IPS-20b (cell line): ENCODE data around the gene EFNA4.

Experiments used
- H3K27ac ChIP-seq: one replicate; pipeline ENCODE4 v1.5.1; 2013; ENCODE audit warnings: low read length
- H3K27me3 ChIP-seq: 2 replicates; pipeline ENCODE4 v1.6.1; 2013; ENCODE audit warnings: mild to moderate bottlenecking, low read length, inconsistent platforms; ENCODE audit not compliant: insufficient read depth
- H3K36me3 ChIP-seq: 2 replicates; pipeline ENCODE4 v1.6.1; 2013; ENCODE audit warnings: low read depth, mild to moderate bottlenecking, inconsistent platforms, low read length, moderate library complexity; ENCODE audit not compliant: insufficient read depth
- H3K4me1 ChIP-seq: 2 replicates; pipeline ENCODE4 v1.6.1; 2013; ENCODE audit warnings: mild to moderate bottlenecking, control low read depth, inconsistent platforms, low read length, moderate library complexity; ENCODE audit not compliant: insufficient read depth
- H3K4me3 ChIP-seq: 2 replicates; pipeline ENCODE4 v1.5.1; 2013; ENCODE audit warnings: mild to moderate bottlenecking, low read length, inconsistent platforms
- H3K9ac ChIP-seq: 2 replicates; pipeline ENCODE4 v1.6.1; 2013; ENCODE audit warnings: low read depth, mild to moderate bottlenecking, inconsistent platforms, low read length, moderate library complexity
- H3K9me3 ChIP-seq: 2 replicates; pipeline ENCODE4 v1.6.1; 2013; ENCODE audit warnings: mild to moderate bottlenecking, low read depth, low read length, inconsistent platforms; ENCODE audit not compliant: insufficient read depth

Gene EFNA4

GRCh38 chr1:155063550-155064110 lies at the start of gene EFNA4:
Gene EFNA4, plus strand, starts transcription at chr1:155063740. Its CDS starts 84 bp downstream, at chr1:155063824.
- Histone ChIP-seq H3K4me1 (peaks cover 9% of the 10 kb centered on the region; the same call in 1 of the 2 replicates), H3K27me3 (peaks cover 12% of the 10 kb centered on the region; the same call in 1 of the 2 replicates), H3K9me3 (no peaks in the 10 kb centered on the region), H3K4me3 (peak within 1 kb of the TSS; percentile 87), H3K9ac (peak within 1 kb of the TSS; percentile 87; the same call in 1 of the 2 replicates), H3K27ac (peak within 1 kb of the TSS; percentile 80), H3K36me3 (peaks cover 22% of the 10 kb centered on the region)

DNA sequence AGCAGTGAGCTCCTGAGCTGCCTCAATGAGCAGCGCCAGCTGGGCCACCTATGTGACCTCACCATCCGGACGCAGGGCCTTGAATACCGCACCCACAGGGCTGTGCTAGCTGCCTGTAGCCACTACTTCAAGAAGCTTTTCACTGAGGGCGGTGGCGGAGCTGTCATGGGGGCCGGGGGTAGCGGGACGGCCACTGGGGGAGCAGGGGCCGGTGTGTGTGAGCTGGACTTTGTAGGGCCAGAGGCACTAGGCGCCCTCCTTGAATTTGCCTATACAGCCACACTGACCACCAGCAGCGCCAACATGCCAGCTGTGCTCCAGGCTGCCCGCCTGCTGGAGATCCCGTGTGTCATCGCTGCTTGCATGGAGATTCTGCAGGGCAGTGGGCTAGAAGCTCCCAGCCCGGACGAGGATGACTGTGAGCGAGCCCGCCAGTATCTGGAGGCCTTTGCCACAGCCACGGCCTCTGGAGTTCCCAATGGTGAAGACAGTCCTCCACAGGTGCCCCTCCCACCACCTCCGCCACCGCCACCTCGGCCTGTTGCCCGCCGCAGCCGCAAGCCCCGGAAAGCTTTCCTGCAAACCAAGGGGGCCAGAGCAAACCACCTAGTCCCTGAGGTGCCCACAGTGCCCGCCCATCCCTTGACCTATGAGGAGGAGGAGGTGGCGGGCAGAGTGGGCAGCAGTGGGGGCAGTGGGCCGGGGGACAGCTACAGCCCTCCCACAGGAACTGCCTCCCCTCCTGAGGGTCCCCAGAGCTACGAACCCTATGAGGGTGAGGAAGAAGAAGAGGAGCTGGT lies 48.6 kb upstream of the EFNA4 start:
- H3K9ac ChIP-seq, result no peak overlapping the region
- H3K4me1 ChIP-seq, result peaks cover 13% of the 10 kb centered on the region; the same call in 1 of the 2 replicates

DNA sequence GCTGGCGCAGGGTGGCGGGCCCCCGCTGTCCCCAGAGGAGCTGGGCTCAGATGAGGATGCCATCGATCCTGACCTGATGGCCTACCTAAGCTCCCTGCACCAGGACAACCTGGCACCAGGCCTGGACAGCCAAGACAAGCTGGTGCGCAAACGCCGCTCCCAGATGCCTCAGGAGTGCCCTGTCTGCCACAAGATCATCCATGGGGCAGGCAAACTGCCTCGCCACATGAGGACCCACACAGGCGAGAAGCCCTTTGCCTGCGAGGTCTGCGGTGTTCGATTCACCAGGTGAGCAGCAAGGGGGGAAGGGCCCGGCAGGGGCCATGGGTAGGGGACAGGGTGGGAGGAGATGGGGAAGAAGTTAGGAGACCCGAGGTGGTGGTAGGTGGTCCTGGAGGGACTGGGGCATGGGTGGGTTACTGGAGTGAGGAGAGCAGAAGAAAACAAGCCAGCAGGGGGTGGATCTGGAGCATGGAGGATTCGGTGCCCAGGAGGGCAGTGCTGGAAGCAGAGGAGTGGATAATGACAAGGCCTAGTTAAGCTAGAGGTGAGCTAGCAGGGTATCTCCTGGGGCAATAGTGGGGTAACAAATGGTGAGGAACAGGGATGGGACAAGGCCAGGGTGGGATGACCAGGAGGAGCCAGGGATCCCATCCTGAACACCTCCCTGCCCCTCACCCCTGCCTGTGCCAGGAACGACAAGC lies 47.9 kb upstream of the EFNA4 start:
- Histone ChIP-seq H3K4me3 (no peak overlapping the region), H3K27ac (no peak overlapping the region), H3K27me3 (no peaks in the 10 kb centered on the region), H3K36me3 (peaks cover 29% of the 10 kb centered on the region), H3K4me1 (peaks cover 13% of the 10 kb centered on the region; the same call in 1 of the 2 replicates), H3K9ac (no peak overlapping the region), H3K9me3 (no peaks in the 10 kb centered on the region)

More for the DNA sequence above, 48.6 kb upstream of the EFNA4 start:
- H3K9me3 ChIP-seq, result no peaks in the 10 kb centered on the region
- no peak overlapping the region for H3K27ac ChIP-seq
- peaks cover 29% of the 10 kb centered on the region for H3K36me3 ChIP-seq
- no peaks in the 10 kb centered on the region for H3K27me3 ChIP-seq
- no peak overlapping the region for H3K4me3 ChIP-seq

- Histone ChIP-seq H3K9me3 (no peaks in the 10 kb centered on the region), H3K27ac (peak overlapping the region; percentile 45), H3K36me3 (peaks cover 29% of the 10 kb centered on the region), H3K4me3 (peak overlapping the region; percentile 59; the same call in 1 of the 2 replicates), H3K27me3 (no peaks in the 10 kb centered on the region), H3K4me1 (peaks cover 13% of the 10 kb centered on the region; the same call in 1 of the 2 replicates), H3K9ac (peak overlapping the region; percentile 72; the same call in 1 of the 2 replicates)
Measured at GRCh38 chr1:155016231-155016831, 47.2 kb upstream of the EFNA4 start.

DNA sequence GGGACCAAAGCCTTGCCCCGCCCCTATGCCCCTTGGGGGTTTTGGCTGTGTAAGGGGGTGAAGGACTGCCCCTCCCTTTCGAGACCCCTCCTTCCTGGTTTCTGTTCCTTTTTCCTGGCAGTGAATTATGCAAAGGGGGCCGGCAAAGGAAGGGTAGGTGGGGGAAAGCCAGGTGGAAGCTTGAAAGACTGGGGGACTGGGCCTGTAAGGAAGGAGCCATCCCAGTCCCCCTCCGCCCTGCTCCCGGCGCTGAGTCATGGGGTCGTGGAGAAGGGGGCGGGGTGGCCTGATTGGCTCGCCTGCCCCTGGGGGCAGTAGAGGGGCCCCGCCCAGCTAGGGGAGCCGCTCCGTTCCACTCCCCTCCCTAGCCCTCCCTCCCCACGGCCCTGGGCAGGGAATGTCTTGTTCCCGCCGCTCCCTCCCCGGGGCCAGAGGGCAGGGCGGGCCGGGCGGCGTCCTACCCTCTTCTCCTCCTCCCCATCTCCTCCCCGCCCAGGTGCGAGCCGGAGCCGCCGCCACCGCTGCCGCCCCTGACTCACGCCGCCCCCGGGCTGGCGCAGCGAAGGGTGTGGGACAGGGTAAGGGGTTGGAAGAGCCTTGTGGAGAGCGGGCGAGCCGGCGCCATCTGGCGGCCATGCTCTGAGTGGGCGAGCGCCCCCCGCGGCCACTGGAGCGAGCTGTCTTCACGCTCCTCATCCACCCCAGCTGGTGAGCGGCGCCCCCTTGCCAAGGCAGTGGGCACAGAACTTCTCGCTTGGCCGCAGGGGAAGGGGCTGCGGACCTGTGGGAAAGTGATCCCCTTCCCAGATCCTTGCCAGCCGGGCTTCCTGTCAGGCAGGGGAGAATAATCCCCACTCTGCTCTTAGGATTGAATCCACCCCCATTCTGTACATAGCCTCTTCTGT lies 46.2 kb upstream of the EFNA4 start:
- H3K4me3 ChIP-seq, result peak overlapping the region; percentile 59; the same call in 1 of the 2 replicates
- peaks cover 29% of the 10 kb centered on the region for H3K36me3 ChIP-seq
- peaks cover 13% of the 10 kb centered on the region; the same call in 1 of the 2 replicates for H3K4me1 ChIP-seq
- no peaks in the 10 kb centered on the region for H3K9me3 ChIP-seq
- no peaks in the 10 kb centered on the region for H3K27me3 ChIP-seq
- peak overlapping the region; percentile 45 for H3K27ac ChIP-seq
- peak overlapping the region; percentile 72; the same call in 1 of the 2 replicates for H3K9ac ChIP-seq

GRCh38 chr1:155017946-155018316 lies 45.6 kb upstream of the EFNA4 start:
- no peaks in the 10 kb centered on the region for H3K27me3 ChIP-seq
- H3K36me3 ChIP-seq, result peaks cover 29% of the 10 kb centered on the region
- H3K4me3 ChIP-seq, result peak overlapping the region; percentile 59; the same call in 1 of the 2 replicates
- peaks cover 9% of the 10 kb centered on the region; the same call in 1 of the 2 replicates for H3K4me1 ChIP-seq
- no peaks in the 10 kb centered on the region for H3K9me3 ChIP-seq
- no peak overlapping the region for H3K27ac ChIP-seq
- peak overlapping the region; percentile 45; the same call in 1 of the 2 replicates for H3K9ac ChIP-seq

- no peak overlapping the region for H3K9ac ChIP-seq
- H3K4me1 ChIP-seq, result peaks cover 9% of the 10 kb centered on the region; the same call in 1 of the 2 replicates
- no peaks in the 10 kb centered on the region for H3K27me3 ChIP-seq
- no peaks in the 10 kb centered on the region for H3K9me3 ChIP-seq
- H3K36me3 ChIP-seq, result peaks cover 28% of the 10 kb centered on the region
- H3K27ac ChIP-seq, result no peak overlapping the region
- H3K4me3 ChIP-seq, result no peak overlapping the region
Measured at GRCh38 chr1:155018617-155019348, 44.8 kb upstream of the EFNA4 start.

GRCh38 chr1:155019377-155020245 lies 43.9 kb upstream of the EFNA4 start:
- Histone ChIP-seq H3K9ac (no peak overlapping the region), H3K27ac (no peak overlapping the region), H3K27me3 (no peaks in the 10 kb centered on the region), H3K36me3 (peaks cover 20% of the 10 kb centered on the region; the same call in 1 of the 2 replicates), H3K9me3 (no peaks in the 10 kb centered on the region), H3K4me1 (peaks cover 9% of the 10 kb centered on the region; the same call in 1 of the 2 replicates), H3K4me3 (no peak overlapping the region)

- H3K27ac ChIP-seq, result no peak overlapping the region
- no peaks in the 10 kb centered on the region for H3K27me3 ChIP-seq
- H3K9me3 ChIP-seq, result no peaks in the 10 kb centered on the region
- H3K4me3 ChIP-seq, result no peak overlapping the region
- H3K4me1 ChIP-seq, result peaks cover 4% of the 10 kb centered on the region; the same call in 1 of the 2 replicates
- H3K9ac ChIP-seq, result no peak overlapping the region
- H3K36me3 ChIP-seq, result no peaks in the 10 kb centered on the region
Measured at GRCh38 chr1:155022136-155022926, 41.2 kb upstream of the EFNA4 start.
